ENCODE measurements around the gene LRRC58.
"Not testable (repeated sequence)": the region's sequence is repeated elsewhere in the genome, so short reads cannot be mapped to it uniquely, and the experiment has no call there.

The LRRC58 gene

DNA sequence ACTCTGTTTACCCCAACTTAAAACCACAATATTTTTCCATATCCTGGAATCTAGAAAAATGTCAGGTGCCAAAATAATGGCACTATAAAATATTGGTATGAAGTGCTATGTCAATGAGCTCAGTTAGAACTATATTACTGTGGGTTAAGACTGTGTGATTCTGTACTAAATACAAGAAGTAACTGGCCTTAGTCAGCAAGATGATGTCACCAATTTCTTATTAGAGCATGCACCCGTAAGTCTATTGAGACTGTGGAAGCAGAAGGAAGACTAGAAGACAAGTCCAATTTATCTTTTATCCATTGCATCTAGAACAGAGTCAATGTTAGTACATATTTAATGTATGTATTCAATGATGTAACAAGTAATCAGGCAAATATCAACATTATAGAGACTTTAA lies 25.0 kb downstream of the LRRC58 start:
- Histone ChIP-seq H3K27me3 (no peaks in the 10 kb centered on the region), H3K36me3 (peaks cover 10 to 32% (median 16%) of the 10 kb centered on the region in 3 donors), H3K27ac (no peak overlapping the region), H3K4me3 (no peak overlapping the region), H3K4me1 (no peaks in the 10 kb centered on the region), H3K9me3 (no peaks in the 10 kb centered on the region)
- intact Hi-C loops (cut with DNase I; ENCODE audit: low total_unique reads): no loop called here
- DNase-seq: no peak
- TF ChIP-seq, protein P1, sequence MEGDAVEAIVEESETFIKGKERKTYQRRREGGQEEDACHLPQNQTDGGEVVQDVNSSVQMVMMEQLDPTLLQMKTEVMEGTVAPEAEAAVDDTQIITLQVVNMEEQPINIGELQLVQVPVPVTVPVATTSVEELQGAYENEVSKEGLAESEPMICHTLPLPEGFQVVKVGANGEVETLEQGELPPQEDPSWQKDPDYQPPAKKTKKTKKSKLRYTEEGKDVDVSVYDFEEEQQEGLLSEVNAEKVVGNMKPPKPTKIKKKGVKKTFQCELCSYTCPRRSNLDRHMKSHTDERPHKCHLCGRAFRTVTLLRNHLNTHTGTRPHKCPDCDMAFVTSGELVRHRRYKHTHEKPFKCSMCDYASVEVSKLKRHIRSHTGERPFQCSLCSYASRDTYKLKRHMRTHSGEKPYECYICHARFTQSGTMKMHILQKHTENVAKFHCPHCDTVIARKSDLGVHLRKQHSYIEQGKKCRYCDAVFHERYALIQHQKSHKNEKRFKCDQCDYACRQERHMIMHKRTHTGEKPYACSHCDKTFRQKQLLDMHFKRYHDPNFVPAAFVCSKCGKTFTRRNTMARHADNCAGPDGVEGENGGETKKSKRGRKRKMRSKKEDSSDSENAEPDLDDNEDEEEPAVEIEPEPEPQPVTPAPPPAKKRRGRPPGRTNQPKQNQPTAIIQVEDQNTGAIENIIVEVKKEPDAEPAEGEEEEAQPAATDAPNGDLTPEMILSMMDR (IDR thresholded peaks at IDR 0.05): no peak

DNA sequence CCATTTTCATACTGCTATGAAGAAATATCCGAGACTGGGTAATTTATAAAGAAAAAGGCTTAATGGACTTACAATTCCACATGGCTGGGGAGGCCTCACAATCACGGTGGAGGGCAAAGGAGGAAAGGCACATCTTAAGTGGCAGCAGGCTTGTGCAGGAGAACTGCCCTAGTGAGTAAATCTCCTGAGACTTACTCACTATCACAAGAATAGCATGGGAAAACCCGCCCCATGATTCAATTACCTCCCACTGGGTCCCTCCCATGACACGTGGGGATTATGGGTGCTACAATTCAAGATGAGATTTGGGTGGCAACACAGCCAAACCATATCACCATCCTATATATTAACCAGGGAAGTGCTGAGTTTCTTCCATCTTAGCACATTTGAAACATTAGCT lies 25.4 kb downstream of the LRRC58 start:
- DNase-seq; H3K4me3 ChIP-seq; H3K27ac ChIP-seq; H3K9me3 ChIP-seq; H3K27me3 ChIP-seq; H3K4me1 ChIP-seq; intact Hi-C loops (cut with DNase I; ENCODE audit: low total_unique reads): not testable (repeated sequence)
- peaks cover 6 to 32% (median 16%) of the 10 kb centered on the region in 3 donors for H3K36me3 ChIP-seq

DNA sequence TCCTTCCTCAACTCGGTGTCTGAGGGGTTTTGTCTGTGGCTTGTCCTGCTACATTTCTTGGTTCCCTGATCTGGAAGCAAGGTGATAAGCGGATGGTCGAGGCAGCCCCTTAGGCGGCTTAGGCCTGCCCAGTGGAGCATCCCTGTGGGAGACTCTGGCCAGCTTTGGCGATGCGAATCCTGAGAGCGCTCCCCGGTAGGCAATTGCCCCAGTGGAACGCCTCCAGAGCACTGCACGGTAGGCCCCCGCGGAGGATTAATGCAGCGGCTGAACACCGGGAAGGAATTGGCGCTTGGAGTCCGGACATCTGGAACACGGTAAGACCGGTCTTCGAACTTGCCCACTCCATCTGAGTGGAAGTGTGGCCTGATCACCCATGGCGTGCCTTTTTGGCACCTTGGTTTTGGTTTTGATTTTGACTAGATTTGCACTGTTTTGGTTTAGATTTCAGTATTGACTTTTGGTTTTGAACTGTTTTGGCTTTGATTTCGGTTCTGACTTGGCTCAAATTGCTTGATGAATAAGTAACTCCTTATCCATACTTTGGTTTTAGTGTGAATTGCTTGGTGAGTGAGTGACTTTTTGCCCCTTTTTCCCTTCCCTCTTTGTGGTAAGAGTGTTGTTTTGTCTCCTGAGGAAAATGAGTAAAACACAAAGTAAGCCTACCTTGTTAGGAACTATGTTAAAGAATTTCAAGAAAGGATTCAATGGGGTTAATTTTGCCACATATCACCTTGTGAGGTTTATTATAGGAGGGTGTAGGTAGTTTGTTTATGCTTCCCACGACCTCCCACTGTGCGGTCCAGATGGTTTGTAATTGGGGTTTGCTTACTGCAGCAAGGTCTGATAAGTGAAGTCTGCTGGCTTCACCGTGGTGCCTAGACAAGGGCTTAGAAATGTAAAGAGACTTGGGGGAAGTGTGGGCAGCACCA lies 37.0 kb downstream of the LRRC58 start:
- H3K27me3 ChIP-seq: no peaks in the 10 kb centered on the region
- no peak overlapping the region for H3K4me3 ChIP-seq
- peaks cover 0 to 6% (median 0%) of the 10 kb centered on the region in 3 donors for H3K9me3 ChIP-seq
- H3K27ac ChIP-seq: no peak overlapping the region
- H3K4me1 ChIP-seq: no peaks in the 10 kb centered on the region
- DNase-seq: no peak
- intact Hi-C loops (cut with DNase I; ENCODE audit: low total_unique reads): no loop called here
- TF ChIP-seq, protein P1 (IDR thresholded peaks at IDR 0.05): no peak
- peaks cover 0 to 8% (median 7%) of the 10 kb centered on the region in 3 donors for H3K36me3 ChIP-seq

DNA sequence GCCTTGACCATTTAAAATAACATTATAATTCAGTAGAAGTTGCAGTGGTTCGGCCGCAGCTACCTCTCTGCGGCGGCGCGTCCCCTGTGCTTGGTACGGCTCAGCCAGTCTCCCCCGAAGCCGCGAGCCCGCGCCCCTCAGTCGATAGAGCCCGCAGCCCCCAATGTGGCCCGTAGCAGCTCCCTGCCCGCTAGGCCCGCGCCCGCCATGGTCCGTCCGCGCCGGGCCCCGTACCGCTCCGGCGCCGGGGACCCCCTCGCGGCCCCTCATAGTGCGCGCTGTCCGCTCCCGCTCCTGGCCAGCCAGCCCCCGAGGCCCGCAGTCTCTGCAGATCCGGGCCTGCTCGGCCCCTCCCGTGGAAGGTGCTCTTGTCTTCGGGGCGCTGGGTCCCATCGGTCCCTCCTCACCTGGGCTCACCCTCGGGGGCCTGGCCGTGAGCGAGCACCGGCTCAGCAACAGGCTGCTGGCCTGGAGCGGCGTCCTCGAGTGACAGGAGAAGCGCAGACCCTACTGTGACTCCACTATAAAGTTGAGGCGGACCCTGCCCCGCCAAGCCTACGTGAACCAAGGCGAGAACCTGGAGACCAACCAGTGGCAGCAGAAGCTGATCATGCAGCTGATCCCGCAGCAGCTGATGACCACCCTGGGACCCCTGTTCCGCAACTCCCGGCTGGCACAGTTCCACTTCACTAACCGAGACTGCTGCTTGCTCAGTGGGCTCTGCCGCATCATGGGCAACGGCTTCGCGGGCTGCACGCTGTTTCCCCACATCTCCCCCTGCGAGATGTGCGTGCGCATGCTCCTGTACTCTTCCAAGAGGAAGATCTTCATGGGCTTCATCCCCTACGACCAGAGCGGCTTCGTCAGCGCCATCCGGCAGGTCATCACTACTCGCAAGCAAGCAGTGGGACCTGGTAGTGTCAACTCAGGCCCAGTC lies 42.4 kb downstream of the LRRC58 start:
- Histone ChIP-seq H3K4me3 (no peak overlapping the region), H3K4me1 (no peaks in the 10 kb centered on the region), H3K36me3 (no peaks in the 10 kb centered on the region), H3K27me3 (no peaks in the 10 kb centered on the region), H3K9me3 (no peaks in the 10 kb centered on the region), H3K27ac (no peak overlapping the region)
- DNase-seq: no peak
- intact Hi-C loops (cut with DNase I; ENCODE audit: low total_unique reads): no loop called here
- TF ChIP-seq, protein P1 (IDR thresholded peaks at IDR 0.05): no peak

DNA sequence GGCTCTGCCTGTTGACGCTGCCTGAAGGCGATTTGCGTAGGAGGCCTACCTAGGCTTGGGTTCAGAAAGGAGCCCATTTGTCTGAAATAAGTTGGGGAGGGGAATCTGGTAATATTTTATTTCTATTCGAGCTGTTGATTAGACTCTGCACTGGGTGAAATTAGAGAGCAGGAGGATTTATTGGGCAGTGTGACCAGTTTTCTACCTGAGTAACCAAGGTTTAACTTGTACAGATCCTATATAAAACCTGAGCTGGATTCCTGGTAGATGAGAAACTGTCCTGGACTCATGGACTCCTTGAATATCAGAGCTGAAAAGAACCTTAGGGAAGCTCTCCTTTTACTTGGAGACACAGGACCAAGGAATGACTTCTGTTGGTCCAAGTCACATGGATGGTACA lies 44.5 kb downstream of the LRRC58 start:
- TF ChIP-seq, protein P1 (IDR thresholded peaks at IDR 0.05): no peak
- intact Hi-C loops (cut with DNase I; ENCODE audit: low total_unique reads): no loop called here
- H3K27me3 ChIP-seq: no peaks in the 10 kb centered on the region

More for the DNA sequence above, 44.5 kb downstream of the LRRC58 start:
- Histone ChIP-seq H3K4me1 (no peaks in the 10 kb centered on the region), H3K4me3 (no peak overlapping the region), H3K27ac (no peak overlapping the region), H3K36me3 (no peaks in the 10 kb centered on the region), H3K9me3 (no peaks in the 10 kb centered on the region)
- DNase-seq: no peak

All from tibial artery (tissue), 4 donors.